Ishikawa (cell line): ENCODE measurements around the gene SEL1L3.
A peak's percentile ranks its signal among the peaks of the same experiment; 100 is the strongest.

Experiments
- CEBPB ChIP-seq: IDR thresholded peaks from 2 replicates; pipeline ENCODE4 v1.6.1; 2012
- CREB1 ChIP-seq: IDR thresholded peaks from 2 replicates; pipeline ENCODE4 v1.6.1; 2012; ENCODE audit warnings: low read depth
- EGR1 ChIP-seq: IDR thresholded peaks from 2 replicates; pipeline ENCODE4 v1.6.1; 2012
- EP300 ChIP-seq: IDR thresholded peaks from 2 replicates; pipeline ENCODE4 v1.6.1; 2012; ENCODE audit warnings: borderline replicate concordance
- NFIC ChIP-seq: IDR thresholded peaks from 2 replicates; pipeline ENCODE4 v1.6.1; 2012
- RAD21 ChIP-seq: IDR thresholded peaks from 2 replicates; pipeline ENCODE4 v1.6.1; 2012; ENCODE audit warnings: low read depth
- TAF1 ChIP-seq: IDR thresholded peaks from 2 replicates; pipeline ENCODE4 v1.6.1; 2012; ENCODE audit warnings: low read depth, mild to moderate bottlenecking
- TCF12 ChIP-seq: IDR thresholded peaks from 2 replicates; pipeline ENCODE4 v1.6.1; 2012; ENCODE audit warnings: low read depth
- YY1 ChIP-seq: IDR thresholded peaks from 2 replicates; pipeline ENCODE4 v1.6.1; 2012; ENCODE audit warnings: low read depth
- ZBTB7A ChIP-seq: IDR thresholded peaks from 2 replicates; pipeline ENCODE4 v1.6.1; 2012; ENCODE audit warnings: low read depth
- TF ChIP-seq, protein P1 (sequence below): IDR thresholded peaks from 2 replicates; pipeline ENCODE4 v1.6.1; 2012
- TF ChIP-seq, protein P2 (sequence below): IDR thresholded peaks from 2 replicates; pipeline ENCODE4 v1.6.1; 2012; ENCODE audit warnings: low read depth, mild to moderate bottlenecking
- TF ChIP-seq, protein P3 (sequence below): IDR thresholded peaks from 2 replicates; pipeline ENCODE4 v1.6.1; 2012

DNA sequence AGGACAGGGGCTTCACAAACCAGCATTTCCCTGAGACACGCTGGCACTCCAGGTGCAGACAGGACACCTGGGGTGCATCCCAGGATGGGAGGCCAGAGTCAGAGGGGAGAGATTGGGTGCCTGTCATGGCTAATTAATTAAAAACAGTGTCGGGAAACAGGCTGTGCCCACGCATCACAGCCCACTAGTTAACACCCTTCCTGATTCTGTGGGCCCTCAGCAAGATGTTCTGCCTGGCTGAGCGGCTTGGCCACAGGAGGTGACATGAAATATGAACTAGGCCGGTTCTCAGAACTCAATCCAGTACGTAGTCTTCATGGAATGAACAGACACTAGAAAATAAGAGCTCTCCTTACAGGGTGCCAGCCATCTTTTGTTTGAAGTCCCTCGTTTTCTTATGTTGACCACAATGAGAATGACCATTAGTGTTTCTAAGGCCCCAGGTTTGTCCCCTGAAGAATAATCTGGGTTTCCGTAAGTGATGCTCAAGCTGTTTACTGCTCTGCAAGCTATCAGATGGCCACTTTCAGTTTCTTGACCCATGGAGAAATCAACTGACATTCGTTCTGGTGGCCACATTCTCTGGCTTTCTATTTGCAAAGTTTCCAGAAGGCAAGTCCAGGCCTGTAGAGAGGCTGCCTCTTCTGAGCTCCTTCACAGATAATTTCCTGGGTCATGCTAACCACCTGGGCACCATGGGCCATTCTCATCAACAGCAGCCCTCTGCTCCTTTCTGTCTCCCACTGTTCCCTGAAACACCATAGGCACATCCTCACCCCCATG is 134.9 kb downstream of the SEL1L3 start:
- TF ChIP-seq EP300: peak; percentile 100
- TF ChIP-seq, protein P1, sequence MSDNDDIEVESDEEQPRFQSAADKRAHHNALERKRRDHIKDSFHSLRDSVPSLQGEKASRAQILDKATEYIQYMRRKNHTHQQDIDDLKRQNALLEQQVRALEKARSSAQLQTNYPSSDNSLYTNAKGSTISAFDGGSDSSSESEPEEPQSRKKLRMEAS: peak; percentile 78
- peak; percentile 71 for TF ChIP-seq YY1
- TF ChIP-seq, protein P2, sequence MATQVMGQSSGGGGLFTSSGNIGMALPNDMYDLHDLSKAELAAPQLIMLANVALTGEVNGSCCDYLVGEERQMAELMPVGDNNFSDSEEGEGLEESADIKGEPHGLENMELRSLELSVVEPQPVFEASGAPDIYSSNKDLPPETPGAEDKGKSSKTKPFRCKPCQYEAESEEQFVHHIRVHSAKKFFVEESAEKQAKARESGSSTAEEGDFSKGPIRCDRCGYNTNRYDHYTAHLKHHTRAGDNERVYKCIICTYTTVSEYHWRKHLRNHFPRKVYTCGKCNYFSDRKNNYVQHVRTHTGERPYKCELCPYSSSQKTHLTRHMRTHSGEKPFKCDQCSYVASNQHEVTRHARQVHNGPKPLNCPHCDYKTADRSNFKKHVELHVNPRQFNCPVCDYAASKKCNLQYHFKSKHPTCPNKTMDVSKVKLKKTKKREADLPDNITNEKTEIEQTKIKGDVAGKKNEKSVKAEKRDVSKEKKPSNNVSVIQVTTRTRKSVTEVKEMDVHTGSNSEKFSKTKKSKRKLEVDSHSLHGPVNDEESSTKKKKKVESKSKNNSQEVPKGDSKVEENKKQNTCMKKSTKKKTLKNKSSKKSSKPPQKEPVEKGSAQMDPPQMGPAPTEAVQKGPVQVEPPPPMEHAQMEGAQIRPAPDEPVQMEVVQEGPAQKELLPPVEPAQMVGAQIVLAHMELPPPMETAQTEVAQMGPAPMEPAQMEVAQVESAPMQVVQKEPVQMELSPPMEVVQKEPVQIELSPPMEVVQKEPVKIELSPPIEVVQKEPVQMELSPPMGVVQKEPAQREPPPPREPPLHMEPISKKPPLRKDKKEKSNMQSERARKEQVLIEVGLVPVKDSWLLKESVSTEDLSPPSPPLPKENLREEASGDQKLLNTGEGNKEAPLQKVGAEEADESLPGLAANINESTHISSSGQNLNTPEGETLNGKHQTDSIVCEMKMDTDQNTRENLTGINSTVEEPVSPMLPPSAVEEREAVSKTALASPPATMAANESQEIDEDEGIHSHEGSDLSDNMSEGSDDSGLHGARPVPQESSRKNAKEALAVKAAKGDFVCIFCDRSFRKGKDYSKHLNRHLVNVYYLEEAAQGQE: no peak
- TF ChIP-seq TAF1: no peak
- no peak; the same call in 1 of the 2 replicates for TF ChIP-seq RAD21
- 0 out of 2 replicates have a peak, but pooled peaks have one; percentile 40 for TF ChIP-seq CEBPB
- TF ChIP-seq, protein P3, sequence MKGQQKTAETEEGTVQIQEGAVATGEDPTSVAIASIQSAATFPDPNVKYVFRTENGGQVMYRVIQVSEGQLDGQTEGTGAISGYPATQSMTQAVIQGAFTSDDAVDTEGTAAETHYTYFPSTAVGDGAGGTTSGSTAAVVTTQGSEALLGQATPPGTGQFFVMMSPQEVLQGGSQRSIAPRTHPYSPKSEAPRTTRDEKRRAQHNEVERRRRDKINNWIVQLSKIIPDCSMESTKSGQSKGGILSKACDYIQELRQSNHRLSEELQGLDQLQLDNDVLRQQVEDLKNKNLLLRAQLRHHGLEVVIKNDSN: peak; percentile 2; the same call in 1 of the 2 replicates
- peak; percentile 100 for TF ChIP-seq TCF12
- TF ChIP-seq CREB1: peak; percentile 5; the same call in 1 of the 2 replicates
- peak; percentile 94 for TF ChIP-seq NFIC
- peak; percentile 97 for TF ChIP-seq EGR1
- TF ChIP-seq ZBTB7A: peak; percentile 80
